ENCODE measurements around the gene KLF9.

KLF9 gene

GRCh38 chr9:70362952-70363351, 51.5 kb downstream of the KLF9 start:
- Histone ChIP-seq H3K79me1 (ENCODE audit: low read length) (no peaks in the 10 kb centered on the region), H2BK5ac (ENCODE audit: low read depth, low read length, poor library complexity) (no peak overlapping the region), H3K36me3 (ENCODE audit: control insufficient read depth in 1 of 2, insufficient read depth in 2 of 2, low read length in 2 of 2) (peaks cover 2 to 3% of the 10 kb centered on the region in 2 experiments), H3K27ac (ENCODE audit: low read depth, low read length) (no peak overlapping the region), H3K18ac (ENCODE audit: low read length) (no peak overlapping the region), H3K9ac (ENCODE audit: low read length) (no peak overlapping the region), H3K14ac (ENCODE audit: low read length) (no peak overlapping the region), H2AK5ac (ENCODE audit: low read length) (no peak overlapping the region), H4K91ac (ENCODE audit: low read depth, low read length) (no peak overlapping the region), H2AFZ (ENCODE audit: insufficient read depth, low read length, poor library complexity) (no peak overlapping the region), H2BK120ac (ENCODE audit: insufficient read depth, low read length, poor library complexity) (no peak overlapping the region), H3K4me3 (ENCODE audit: low read depth, low read length) (no peak overlapping the region), H3K4me2 (ENCODE audit: low read length) (no peak overlapping the region), H4K8ac (ENCODE audit: low read depth, low read length) (no peak overlapping the region), H3K79me2 (ENCODE audit: control insufficient read depth, insufficient read depth, low read length, poor library complexity) (no peaks in the 10 kb centered on the region), H4K12ac (ENCODE audit: low read depth, low read length) (no peak overlapping the region), H3K4ac (ENCODE audit: low read depth, low read length) (no peak overlapping the region), H3K4me1 (ENCODE audit: control insufficient read depth in 1 of 2, insufficient read depth in 2 of 2, low read length in 2 of 2) (no peaks in the 10 kb centered on the region), H2BK12ac (ENCODE audit: low read length) (no peak overlapping the region), H3K23ac (ENCODE audit: low read length) (no peak overlapping the region), H3K9me3 (ENCODE audit: insufficient read depth, low read depth, low read length) (peaks cover 1% of the 10 kb centered on the region), H3K27me3 (ENCODE audit: insufficient read depth, low read length) (no peaks in the 10 kb centered on the region)
- no peak for DNase-seq
- WGBS (ENCODE audit: extremely low coverage, insufficient coverage, insufficient read length): no CpG with 5 or more reads among the region's 7 CpGs

GRCh38 chr9:70355801-70356200, 58.7 kb downstream of the KLF9 start:
- H3K4ac ChIP-seq (ENCODE audit: low read depth, low read length): no peak overlapping the region
- H3K4me3 ChIP-seq (ENCODE audit: low read depth, low read length): no peak overlapping the region
- no peak for DNase-seq
- H3K14ac ChIP-seq (ENCODE audit: low read length): no peak overlapping the region
- WGBS (ENCODE audit: extremely low coverage, insufficient coverage, insufficient read length): no CpG with 5 or more reads among the region's 3 CpGs
- H2BK12ac ChIP-seq (ENCODE audit: low read length): no peak overlapping the region
- H4K12ac ChIP-seq (ENCODE audit: low read depth, low read length): no peak overlapping the region
- H2BK5ac ChIP-seq (ENCODE audit: low read depth, low read length, poor library complexity): no peak overlapping the region
- H3K4me2 ChIP-seq (ENCODE audit: low read length): no peak overlapping the region
- no peaks in the 10 kb centered on the region for H3K27me3 ChIP-seq (ENCODE audit: insufficient read depth, low read length)
- no peaks in the 10 kb centered on the region for H3K4me1 ChIP-seq (ENCODE audit: control insufficient read depth in 1 of 2, insufficient read depth in 2 of 2, low read length in 2 of 2)
- H4K91ac ChIP-seq (ENCODE audit: low read depth, low read length): no peak overlapping the region
- H2BK120ac ChIP-seq (ENCODE audit: insufficient read depth, low read length, poor library complexity): no peak overlapping the region
- H3K27ac ChIP-seq (ENCODE audit: low read depth, low read length): no peak overlapping the region
- H3K79me2 ChIP-seq (ENCODE audit: control insufficient read depth, insufficient read depth, low read length, poor library complexity): no peaks in the 10 kb centered on the region
- no peak overlapping the region for H2AK5ac ChIP-seq (ENCODE audit: low read length)
- no peak overlapping the region for H3K9ac ChIP-seq (ENCODE audit: low read length)
- H3K36me3 ChIP-seq (ENCODE audit: control insufficient read depth in 1 of 2, insufficient read depth in 2 of 2, low read length in 2 of 2): peaks cover 2 to 8% of the 10 kb centered on the region in 2 experiments
- no peaks in the 10 kb centered on the region for H3K79me1 ChIP-seq (ENCODE audit: low read length)
- no peak overlapping the region for H3K23ac ChIP-seq (ENCODE audit: low read length)
- H2AFZ ChIP-seq (ENCODE audit: insufficient read depth, low read length, poor library complexity): no peak overlapping the region
- no peaks in the 10 kb centered on the region for H3K9me3 ChIP-seq (ENCODE audit: insufficient read depth, low read depth, low read length)
- no peak overlapping the region for H4K8ac ChIP-seq (ENCODE audit: low read depth, low read length)
- H3K18ac ChIP-seq (ENCODE audit: low read length): no peak overlapping the region

GRCh38 chr9:70352802-70353201, 61.7 kb downstream of the KLF9 start:
- Histone ChIP-seq H3K27ac (ENCODE audit: low read depth, low read length) (no peak overlapping the region), H3K14ac (ENCODE audit: low read length) (no peak overlapping the region), H4K8ac (ENCODE audit: low read depth, low read length) (no peak overlapping the region), H3K18ac (ENCODE audit: low read length) (no peak overlapping the region), H2BK120ac (ENCODE audit: insufficient read depth, low read length, poor library complexity) (no peak overlapping the region), H3K79me2 (ENCODE audit: control insufficient read depth, insufficient read depth, low read length, poor library complexity) (no peaks in the 10 kb centered on the region), H4K91ac (ENCODE audit: low read depth, low read length) (no peak overlapping the region), H3K4ac (ENCODE audit: low read depth, low read length) (no peak overlapping the region), H2BK12ac (ENCODE audit: low read length) (no peak overlapping the region), H3K36me3 (ENCODE audit: control insufficient read depth in 1 of 2, insufficient read depth in 2 of 2, low read length in 2 of 2) (peaks cover 5 to 12% of the 10 kb centered on the region in 2 experiments), H3K4me2 (ENCODE audit: low read length) (no peak overlapping the region), H3K9me3 (ENCODE audit: insufficient read depth, low read depth, low read length) (no peaks in the 10 kb centered on the region), H3K9ac (ENCODE audit: low read length) (no peak overlapping the region), H4K12ac (ENCODE audit: low read depth, low read length) (no peak overlapping the region), H2AK5ac (ENCODE audit: low read length) (no peak overlapping the region), H3K23ac (ENCODE audit: low read length) (no peak overlapping the region), H3K27me3 (ENCODE audit: insufficient read depth, low read length) (no peaks in the 10 kb centered on the region), H3K4me1 (ENCODE audit: control insufficient read depth in 1 of 2, insufficient read depth in 2 of 2, low read length in 2 of 2) (no peaks in the 10 kb centered on the region), H2BK5ac (ENCODE audit: low read depth, low read length, poor library complexity) (no peak overlapping the region), H3K79me1 (ENCODE audit: low read length) (no peaks in the 10 kb centered on the region), H2AFZ (ENCODE audit: insufficient read depth, low read length, poor library complexity) (no peak overlapping the region), H3K4me3 (ENCODE audit: low read depth, low read length) (no peak overlapping the region)
- no peak for DNase-seq

DNA sequence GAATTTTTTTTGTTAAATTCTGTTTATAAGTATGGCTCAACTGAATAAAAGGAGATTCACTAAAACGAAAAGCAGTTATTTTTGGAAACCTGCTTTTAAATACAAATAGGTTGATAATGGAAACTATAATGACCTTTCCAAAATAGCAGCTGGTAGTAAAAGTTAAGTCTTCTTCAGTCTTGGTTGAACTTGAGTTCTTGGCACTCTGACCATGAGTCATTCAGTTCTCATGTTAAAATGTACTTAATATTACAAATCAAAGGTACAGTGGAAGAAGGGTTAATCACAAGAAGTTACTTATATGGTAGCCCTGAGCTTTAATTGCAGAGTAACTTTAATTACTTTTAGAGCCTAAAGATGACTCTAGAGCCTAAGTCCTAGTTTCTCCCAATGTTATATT, 62.1 kb downstream of the KLF9 start:
- Histone ChIP-seq H3K9me3 (ENCODE audit: insufficient read depth, low read depth, low read length) (no peaks in the 10 kb centered on the region), H3K27me3 (ENCODE audit: insufficient read depth, low read length) (no peaks in the 10 kb centered on the region), H3K27ac (ENCODE audit: low read depth, low read length) (no peak overlapping the region), H3K4me3 (ENCODE audit: low read depth, low read length) (no peak overlapping the region), H3K18ac (ENCODE audit: low read length) (no peak overlapping the region), H2BK120ac (ENCODE audit: insufficient read depth, low read length, poor library complexity) (no peak overlapping the region), H2BK12ac (ENCODE audit: low read length) (no peak overlapping the region), H3K14ac (ENCODE audit: low read length) (no peak overlapping the region), H3K23ac (ENCODE audit: low read length) (no peak overlapping the region), H2BK5ac (ENCODE audit: low read depth, low read length, poor library complexity) (no peak overlapping the region), H2AK5ac (ENCODE audit: low read length) (no peak overlapping the region), H4K12ac (ENCODE audit: low read depth, low read length) (no peak overlapping the region), H3K79me1 (ENCODE audit: low read length) (no peaks in the 10 kb centered on the region), H3K36me3 (ENCODE audit: control insufficient read depth in 1 of 2, insufficient read depth in 2 of 2, low read length in 2 of 2) (peaks cover 5 to 10% of the 10 kb centered on the region in 2 experiments), H3K4me2 (ENCODE audit: low read length) (no peak overlapping the region), H3K79me2 (ENCODE audit: control insufficient read depth, insufficient read depth, low read length, poor library complexity) (no peaks in the 10 kb centered on the region), H4K8ac (ENCODE audit: low read depth, low read length) (no peak overlapping the region), H2AFZ (ENCODE audit: insufficient read depth, low read length, poor library complexity) (no peak overlapping the region), H3K4ac (ENCODE audit: low read depth, low read length) (no peak overlapping the region), H3K9ac (ENCODE audit: low read length) (no peak overlapping the region), H3K4me1 (ENCODE audit: control insufficient read depth in 1 of 2, insufficient read depth in 2 of 2, low read length in 2 of 2) (no peaks in the 10 kb centered on the region), H4K91ac (ENCODE audit: low read depth, low read length) (no peak overlapping the region)
- DNase-seq: no peak
- WGBS (ENCODE audit: extremely low coverage, insufficient coverage, insufficient read length): no CpG with 5 or more reads among the region's 1 CpG
